Measurements from ENCODE around the gene WDR20. TPM values are rescaled to one million over a fixed set of nuclear protein-coding genes. Genes with fewer than 3 reads are reported as not detected.
"Not testable (repeated sequence)": the region's sequence is repeated elsewhere in the genome, so short reads cannot be mapped to it uniquely, and the experiment has no call there.

The WDR20 gene
- total RNA-seq, 1 donor: 16.4 TPM

DNA sequence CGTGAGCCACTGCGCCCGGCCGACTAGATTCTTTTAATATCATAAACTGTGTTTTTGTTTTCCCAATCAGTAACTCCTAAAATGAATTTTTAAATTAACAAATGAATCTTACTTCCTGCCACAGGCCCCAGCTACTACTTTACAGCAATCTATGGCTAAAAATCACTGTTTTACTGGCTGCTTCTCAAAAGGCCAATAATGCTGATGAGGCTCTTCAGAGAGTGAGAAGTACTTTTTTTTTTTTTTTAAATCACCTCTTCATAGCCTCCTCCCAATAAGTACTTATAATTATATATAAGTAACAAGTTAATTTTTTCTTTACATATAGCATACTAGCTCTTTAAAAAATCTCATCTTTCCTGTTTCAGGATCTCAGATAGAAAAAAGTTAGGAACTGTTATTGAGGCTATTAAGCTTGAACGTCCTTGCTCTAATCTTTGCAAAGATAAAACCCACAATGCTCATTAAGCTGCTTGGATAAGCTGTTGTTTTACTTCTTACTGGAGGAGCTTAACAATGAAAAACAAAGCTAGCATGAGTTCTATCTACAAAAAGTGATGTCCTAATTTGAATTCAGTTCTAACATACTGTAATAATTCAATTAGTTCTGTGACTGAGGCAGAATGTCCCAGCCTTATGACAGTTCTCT, 12.8 kb upstream of the WDR20 start:
- no peak for DNase-seq (ENCODE audit: low read depth in 2 of 3, low spot score in 2 of 3)

DNA sequence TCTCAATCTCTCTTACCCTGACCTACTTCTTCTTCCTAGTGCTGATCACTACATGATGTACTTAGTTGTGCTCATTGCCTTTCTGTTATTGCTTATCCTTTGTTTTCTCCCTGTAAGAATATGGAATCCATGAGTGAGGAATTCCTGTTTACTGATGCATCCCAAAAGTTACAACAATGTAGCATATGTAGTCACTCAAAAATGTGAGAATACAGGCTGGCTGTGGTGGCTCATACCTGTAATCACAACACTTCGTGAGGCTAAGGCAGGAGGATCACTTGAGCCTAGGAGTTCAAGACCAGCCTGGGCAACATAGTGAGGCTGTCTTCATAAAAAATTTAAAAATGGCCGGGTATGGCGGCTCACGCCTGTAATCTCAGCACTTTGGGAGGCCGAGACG, 8.0 kb upstream of the WDR20 start:
- no peak for DNase-seq (ENCODE audit: low read depth in 2 of 3, low spot score in 2 of 3)

DNA sequence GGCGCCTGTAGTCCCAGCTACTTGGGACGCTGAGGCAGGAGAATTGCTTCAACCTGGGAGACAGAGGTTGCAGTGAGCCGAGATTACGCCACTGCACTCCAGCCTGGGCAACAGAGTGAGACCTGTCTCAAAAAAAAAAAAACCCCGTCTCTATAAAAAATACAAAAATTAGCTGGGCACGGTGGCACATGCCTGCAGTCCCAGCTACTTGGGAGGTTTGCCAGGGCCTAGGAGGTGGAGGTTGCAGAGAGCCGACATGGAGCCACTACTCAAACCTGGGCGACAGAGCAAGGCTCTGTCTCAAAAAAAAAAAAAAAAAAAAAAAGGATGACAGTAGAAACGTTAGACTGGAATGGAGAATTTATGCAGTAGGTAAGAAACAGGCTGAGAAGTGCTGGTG, 5.7 kb upstream of the WDR20 start:
- DNase-seq (ENCODE audit: low read depth in 2 of 3, low spot score in 2 of 3): not testable (repeated sequence)

DNA sequence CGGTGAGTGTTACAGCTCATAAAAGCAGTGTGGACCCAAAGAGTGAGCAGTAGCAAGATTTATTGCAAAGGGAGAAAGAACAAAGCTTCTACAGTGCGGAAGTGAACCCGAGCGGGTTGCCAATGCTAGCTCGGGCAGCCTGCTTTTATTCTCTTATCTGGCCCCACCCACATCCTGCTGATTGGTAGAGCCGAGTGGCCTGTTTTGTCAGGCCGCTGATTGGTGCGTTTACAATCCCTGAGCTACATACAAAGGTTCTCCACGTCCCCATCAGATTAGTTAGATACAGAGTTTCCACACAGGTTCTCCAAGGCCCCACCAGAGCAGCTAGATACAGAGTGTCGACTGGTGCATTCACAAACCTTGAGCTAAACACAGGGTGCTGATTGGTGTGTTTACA, 5.0 kb upstream of the WDR20 start:
- DNase-seq (ENCODE audit: low read depth in 2 of 3, low spot score in 2 of 3): not testable (repeated sequence)

DNA sequence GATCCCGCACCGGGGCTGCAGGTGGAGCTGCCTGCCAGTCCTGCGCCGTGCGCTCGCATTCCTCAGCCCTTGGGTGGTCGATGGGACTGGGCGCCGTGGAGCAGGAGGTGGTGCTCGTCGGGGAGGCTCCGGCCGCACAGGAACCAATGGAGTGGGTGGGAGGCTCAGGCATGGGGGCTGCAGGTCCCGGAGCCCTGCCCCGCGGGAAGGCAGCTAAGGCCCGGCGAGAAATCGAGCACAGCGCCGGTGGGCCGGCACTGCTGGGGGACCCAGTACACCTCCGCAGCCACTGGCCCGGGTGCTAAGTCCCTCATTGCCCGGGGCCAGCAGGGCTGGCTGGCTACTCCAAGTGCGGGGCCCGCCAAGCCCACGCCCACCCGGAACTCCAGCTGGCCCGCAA, 4.2 kb upstream of the WDR20 start:
- not testable (repeated sequence) for DNase-seq (ENCODE audit: low read depth in 2 of 3, low spot score in 2 of 3)

DNA sequence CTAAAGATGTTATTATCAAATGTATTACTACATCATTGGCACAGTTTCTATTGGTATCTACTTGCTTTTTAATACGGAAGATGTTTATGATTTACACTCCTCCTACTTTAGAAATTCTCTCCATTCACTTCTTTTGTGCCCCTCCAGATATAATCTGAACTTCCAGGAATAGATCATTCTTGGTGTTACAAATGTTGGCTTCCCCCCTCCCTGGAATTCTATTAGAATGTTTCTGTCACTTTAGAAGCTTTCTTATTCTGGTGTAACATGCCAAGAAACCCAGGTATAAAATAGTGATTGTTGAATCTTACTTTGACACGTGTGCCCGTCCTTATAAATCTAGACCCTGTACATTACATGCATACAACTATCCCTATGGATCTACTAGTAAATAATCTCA, 1.2 kb upstream of the WDR20 start:
- no peak for DNase-seq (ENCODE audit: low read depth in 2 of 3, low spot score in 2 of 3)

DNA sequence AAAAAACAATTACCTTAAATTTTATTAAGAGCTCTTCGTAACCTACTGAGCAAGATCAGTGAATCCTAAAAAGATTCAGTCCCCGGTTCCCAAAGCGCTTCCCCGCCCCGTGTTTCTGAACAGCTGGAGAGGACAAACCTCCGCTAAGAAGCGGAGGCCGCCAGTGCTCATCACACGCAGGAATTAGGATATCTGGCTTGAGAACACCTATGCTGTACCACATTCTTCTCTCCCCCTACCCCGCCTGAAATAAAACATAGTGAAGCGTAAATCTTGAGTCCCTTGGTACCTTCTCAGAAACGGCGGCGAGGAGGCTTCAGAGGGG, 774 bp upstream of the WDR20 start:
- DNase-seq (ENCODE audit: low read depth in 2 of 3, low spot score in 2 of 3): no peak

DNA sequence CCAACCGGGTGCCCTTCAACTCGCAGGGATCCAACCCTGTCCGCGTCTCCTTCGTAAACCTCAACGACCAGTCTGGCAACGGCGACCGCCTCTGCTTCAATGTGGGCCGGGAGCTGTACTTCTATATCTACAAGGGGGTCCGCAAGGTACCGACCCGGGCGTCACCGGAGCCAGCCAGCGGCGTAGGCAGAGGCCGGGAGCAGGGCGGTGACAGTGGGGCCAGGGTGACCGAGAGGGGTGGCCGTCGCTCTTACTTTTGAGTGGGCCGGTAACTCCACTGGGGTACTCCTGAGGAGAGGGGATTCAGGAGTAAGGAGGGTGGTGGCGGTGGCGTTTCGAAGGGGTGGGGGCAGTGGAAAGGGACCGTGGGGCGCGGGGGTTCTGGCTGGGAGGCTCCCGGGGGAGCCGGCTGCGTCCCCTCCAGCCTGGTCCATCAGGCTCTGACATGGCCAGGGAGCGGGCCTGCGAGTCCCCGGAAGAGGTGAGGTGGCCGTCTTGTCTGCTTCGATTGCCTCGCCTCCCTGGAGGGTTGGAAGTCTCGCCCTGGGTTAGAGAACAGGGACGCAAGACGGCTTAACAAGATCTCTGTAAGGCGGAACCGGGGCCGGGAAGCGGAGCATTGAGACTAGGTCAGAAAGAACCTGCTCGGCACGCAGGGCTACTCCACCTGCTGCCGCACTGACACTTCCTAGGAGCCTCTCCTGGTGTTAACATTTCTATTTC, 491 bp downstream of the WDR20 start:
- peak; percentile 10 to 21 (median 13) for DNase-seq (ENCODE audit: low read depth in 2 of 3, low spot score in 2 of 3)

DNA sequence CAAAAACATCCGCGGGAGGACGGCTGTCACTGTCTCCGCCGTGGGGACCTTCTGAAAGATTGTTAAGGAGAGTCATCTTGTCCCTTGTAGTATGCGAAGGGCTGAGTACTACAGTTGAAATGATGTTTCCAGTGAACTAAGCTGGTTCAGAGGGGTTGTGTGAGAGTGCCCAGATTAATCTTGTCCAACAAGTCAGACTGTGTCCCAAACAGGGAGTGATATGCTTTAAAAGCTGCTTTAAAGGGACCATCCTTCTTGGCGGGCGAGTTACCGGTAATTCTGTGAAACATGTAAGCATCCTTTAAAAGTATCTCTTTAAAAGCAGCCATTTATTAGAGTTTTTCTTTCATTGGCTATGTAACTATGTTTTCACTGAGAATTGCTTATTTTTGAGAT, 1.1 kb downstream of the WDR20 start:
- no peak for DNase-seq (ENCODE audit: low read depth in 2 of 3, low spot score in 2 of 3)

DNA sequence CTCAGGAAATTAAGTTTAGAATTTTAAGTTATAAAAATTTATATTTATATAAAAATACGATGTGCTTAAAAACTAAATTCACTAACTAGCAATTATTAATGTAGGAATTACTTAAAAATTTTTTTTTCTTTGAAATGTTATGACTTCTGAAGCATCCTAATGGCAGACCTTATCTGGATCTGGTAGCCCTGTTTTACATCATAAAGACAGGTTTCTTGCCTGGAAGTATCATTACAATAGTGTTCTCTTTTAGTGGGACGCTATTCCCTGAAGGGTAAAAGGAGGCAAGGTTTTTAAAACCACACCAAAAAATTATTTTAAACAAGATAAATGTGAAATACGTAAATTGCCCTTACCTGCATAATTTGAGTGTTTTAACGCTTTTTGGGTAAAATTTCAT, 2.1 kb downstream of the WDR20 start:
- no peak for DNase-seq (ENCODE audit: low read depth in 2 of 3, low spot score in 2 of 3)

DNA sequence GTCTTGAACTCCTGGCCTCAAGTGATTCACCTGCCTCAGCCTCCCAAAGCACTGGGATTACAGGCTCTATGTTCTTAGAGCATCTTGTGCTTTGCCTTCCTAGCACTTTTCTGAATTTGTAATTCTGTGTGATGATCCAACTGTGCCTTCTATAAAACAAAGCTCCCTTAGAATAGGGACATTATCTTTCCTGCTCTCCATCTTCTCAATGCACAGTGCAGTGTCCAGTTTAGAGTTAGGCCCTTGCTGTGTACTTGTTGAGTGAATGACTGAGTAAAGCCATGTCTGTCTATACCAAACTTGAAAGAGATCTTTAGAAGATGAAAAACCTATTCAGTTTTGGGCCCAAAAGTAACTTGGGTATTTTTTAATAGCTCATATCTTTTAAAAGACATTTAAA, 5.2 kb downstream of the WDR20 start:
- DNase-seq (ENCODE audit: low read depth in 2 of 3, low spot score in 2 of 3): no peak

DNA sequence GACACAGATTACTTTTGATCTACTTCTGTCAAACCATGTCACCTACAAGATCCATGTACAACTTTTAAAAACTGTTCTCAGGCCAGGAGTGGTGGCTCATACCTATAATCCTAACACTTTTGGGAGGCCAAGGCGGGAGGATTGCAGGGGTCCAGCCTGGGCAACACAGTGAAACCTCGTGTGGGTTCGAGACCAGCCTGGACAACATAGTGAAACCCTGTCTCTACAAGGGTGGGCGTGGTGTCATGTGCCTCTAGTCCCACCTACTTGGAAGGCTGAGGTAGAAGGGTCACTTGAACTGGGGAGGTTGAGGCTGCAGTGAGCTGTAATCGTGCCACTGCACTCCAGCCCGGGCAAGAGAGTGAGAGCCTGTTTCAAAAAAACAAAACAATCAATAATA, 5.7 kb downstream of the WDR20 start:
- no peak for DNase-seq (ENCODE audit: low read depth in 2 of 3, low spot score in 2 of 3)

DNA sequence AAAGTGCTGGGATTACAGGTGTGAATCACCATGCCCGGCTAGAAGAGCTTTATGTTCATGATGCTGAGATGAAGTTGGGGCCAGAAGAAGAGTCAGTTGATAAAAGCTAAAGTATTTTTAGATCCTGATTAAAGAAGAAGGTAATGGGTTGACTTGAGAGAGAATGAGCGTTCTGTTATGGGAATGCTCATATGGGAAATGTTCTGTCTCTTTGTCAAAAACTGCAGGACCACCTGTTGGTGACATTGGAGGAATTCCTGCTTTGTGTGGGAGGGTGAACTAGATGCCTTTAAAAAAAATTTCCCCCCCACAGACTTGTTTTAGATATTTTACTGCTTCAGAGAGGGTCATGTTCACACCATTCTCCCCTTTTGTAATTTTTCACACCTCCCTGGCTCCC, 6.7 kb downstream of the WDR20 start:
- DNase-seq (ENCODE audit: low read depth in 2 of 3, low spot score in 2 of 3): no peak

DNA sequence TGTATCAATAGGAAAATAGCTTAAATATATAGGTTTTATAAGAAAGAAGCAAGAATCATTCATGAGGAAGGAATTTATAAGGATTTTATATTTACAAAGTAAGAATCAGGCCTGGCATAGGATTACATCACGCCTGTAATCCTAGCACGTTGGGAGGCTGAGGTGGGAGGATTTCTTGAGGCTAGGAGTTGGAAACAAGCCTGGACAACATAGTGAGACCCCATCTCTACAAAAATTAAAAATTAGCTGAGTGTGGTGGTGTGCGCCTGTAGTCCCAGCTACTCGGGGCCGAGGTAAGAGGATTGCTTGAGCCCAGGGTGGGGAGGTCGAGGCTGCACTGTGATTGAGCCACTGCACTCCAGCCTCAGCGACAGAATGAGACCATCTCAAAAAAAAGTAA, 10.4 kb downstream of the WDR20 start:
- DNase-seq (ENCODE audit: low read depth in 2 of 3, low spot score in 2 of 3): no peak

DNA sequence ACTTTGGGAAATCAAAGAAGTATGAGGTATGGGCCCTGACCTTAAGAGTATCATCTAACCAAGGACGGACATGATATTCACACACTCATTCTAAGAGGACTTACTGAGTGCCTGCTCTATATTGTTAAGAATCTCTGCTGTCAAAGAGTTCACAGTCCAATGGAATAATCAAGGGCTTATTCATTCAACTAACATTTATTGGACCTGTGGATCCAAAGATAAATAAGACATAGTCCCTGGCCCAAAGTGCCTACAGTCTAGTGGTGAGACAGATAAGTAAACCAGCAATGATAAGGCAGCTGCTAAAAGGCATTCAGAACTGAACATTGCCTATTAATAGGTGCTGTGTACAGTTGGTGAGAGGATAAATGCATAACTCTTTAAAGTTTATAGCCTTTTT, 11.0 kb downstream of the WDR20 start:
- no peak for DNase-seq (ENCODE audit: low read depth in 2 of 3, low spot score in 2 of 3)

DNA sequence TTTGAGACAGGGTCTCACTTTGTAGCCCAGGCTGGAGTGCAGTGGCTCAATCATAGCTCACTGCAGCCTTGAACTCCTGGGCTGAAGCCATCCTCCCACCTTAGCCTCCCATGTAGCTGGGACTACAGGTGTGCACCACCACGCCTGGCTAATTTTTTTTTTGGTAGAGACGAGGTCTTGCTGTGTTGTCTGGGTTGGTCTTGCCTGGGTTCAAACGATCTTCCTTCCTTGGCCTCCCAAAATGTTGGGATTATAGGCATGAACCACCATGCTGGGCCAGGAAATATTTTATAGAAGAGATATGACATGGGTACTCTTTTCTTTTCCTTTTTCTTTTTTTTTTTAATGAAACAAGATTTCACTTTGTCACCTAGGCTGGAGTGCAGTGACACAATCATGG, 11.7 kb downstream of the WDR20 start:
- not testable (repeated sequence) for DNase-seq (ENCODE audit: low read depth in 2 of 3, low spot score in 2 of 3)

DNA sequence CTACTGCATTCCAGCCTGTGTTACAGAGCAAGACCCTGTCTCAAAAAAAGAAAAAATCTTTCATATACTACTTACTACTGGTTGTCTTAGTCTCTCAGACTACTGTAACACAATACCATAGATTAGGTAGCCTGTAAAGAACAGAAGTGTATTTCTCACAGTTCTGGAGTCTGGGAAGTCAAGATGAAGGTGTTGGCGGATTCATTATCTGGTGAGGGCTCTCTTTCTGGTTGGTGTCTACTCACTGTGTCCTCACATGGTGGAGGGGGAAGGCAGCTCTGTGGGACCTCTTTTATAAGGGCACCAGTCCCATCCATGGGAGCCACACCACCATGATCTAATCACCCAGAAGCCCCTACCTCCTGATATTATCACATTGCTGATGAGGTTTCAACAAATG, 14.4 kb downstream of the WDR20 start:
- no peak for DNase-seq (ENCODE audit: low read depth in 2 of 3, low spot score in 2 of 3)

DNA sequence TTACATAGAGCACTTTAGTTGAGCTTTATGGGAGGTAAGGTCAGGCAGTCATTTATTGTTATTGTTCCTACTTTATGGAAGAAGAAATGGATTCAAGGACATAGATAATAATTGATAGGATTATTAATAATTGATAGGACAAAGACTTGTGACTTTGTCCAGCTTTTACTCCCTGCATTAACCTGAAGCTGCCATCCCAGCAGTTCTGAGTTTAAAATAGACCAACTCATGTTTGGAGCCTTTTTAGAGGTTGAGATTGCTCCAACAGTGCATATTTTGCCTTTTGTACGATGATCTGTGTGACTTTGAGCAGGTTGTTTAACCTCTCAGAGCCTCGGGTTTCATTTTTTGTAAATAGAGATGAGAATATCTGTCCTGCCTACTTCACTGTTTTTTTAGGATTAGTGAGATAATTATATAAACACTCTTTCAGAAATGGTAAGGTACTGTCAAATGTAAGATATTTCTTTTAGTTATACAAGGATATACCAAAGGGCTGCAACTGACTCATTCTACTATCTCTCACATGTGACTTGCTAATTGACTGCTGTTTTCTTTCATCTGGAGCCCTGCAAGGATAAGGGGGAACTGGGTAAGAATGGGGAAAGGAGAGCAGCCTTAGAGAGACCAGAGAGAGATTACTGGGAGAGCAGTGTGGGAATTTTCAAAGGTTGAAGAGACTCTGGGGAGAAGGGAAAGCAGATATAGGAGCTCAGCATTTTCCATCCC, 15.3 kb downstream of the WDR20 start:
- DNase-seq (ENCODE audit: low read depth in 2 of 3, low spot score in 2 of 3): no peak

DNA sequence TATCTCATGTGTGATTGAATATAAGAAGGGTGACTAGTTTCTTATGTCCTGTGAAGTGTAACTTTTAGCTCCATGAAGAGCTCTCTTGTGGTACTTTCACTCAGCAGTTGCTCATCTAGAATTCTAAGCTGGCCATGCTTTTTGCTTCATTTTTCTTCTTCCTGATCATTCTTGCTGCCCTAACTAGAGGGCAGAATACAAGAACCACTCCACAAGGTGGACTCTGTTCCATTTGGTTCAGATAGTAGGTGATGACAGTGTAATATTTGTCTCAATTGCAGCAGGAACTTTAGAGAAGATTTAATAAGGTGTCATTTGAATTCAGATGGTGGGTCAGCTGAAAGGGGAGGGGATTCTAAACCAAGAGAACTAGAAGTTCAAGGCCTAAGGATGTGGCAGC, 17.6 kb downstream of the WDR20 start:
- DNase-seq (ENCODE audit: low read depth in 2 of 3, low spot score in 2 of 3): no peak

DNA sequence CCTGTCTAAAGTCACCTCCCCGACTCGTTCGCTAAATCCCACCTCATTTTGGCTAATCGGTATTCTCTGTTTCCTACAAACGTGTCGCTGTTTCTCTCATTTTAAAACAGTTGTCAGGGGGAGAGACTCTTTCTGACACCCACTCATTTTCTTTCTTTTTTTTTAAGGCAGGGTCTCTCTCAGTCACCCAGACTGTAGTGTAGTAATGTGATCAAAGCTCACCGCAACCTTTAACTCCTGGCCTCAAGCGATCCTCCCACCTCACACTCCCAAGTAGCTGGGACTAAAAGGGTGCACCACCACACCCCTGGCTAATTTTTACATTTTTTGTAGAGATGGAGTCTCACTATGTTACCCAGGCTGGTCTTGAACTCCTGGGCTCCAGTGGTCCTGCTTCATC, 19.1 kb downstream of the WDR20 start:
- DNase-seq (ENCODE audit: low read depth in 2 of 3, low spot score in 2 of 3): no peak

DNA sequence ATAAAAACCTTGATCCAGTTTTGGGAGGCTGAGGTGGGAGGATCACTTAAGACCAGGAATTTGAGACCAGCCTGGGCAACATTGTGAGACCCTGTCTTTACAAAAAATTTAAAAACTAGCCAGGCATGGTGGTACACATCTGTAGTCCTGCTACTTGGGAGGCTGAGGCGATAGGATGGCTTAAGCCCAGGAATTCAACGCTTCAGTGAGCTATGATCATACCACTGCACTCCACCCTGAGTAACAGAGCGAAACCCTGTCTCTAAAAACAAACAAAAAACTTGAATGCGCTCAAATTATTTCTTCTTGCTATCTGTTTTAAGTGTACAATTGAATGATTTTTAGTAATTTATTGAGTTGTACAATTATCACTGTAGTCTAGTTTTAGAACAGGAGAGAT, 20.1 kb downstream of the WDR20 start:
- no peak for DNase-seq (ENCODE audit: low read depth in 2 of 3, low spot score in 2 of 3)

DNA sequence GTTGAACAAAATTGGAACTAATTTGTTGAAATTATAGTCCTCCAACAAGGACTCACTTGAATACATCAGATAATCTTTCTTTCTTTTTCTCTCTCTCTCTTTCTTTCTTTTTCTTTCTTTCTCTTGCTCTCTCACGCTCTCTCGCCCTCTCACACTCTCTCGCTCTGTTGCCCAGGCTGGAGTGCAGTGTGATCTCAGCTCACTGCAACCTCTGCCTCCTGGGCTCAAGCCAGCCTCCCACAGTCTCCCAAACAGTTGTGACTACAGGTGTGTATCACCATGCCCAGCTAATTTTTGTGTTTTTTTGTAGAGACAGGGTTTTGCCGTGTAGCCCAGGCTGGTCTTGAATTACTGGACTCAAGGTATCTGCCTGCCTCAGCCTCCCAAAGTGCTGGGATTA, 22.8 kb downstream of the WDR20 start:
- DNase-seq (ENCODE audit: low read depth in 2 of 3, low spot score in 2 of 3): no peak

Data from hematopoietic multipotent progenitor cell (in vitro differentiated cells).